Panc1 (cell line): ENCODE results near the gene HOTAIR. TPM values are rescaled to one million over a fixed set of nuclear protein-coding genes. Genes with fewer than 3 reads are reported as not detected.
A peak's percentile ranks its signal among the peaks of the same experiment; 100 is the strongest.

Experiments used
- ATAC-seq: fragments of 200-7000 bp; cut with Tn5 transposase; 2 replicates; pipeline ENCODE4 v1.9.1; 2020; ENCODE audit warnings: mild to moderate bottlenecking, moderate library complexity
- BruUV-seq: library from RNA; stranded (reverse); fragments of 400-500 nt; replicated peaks from 2 replicates; lab custom pipeline; 2021; lab: Mats Ljungman, UMichigan
- CTCF ChIA-PET: fragments of 300-600 bp; sonication (Branson Sonifier 250); formaldehyde crosslinking; loops from one replicate; lab custom pipeline; 2022; ENCODE audit warnings: antibody characterized with exemption; lab: Charles Lee
- POLR2A ChIA-PET: fragments of 300-600 bp; sonication (Branson Sonifier 250); formaldehyde crosslinking; loops from one replicate; lab custom pipeline; 2022; ENCODE audit warnings: antibody characterized with exemption; lab: Charles Lee
- DNase-seq: peaks from one replicate; pipeline ENCODE4 v3.0.0-alpha.2; 2010; ENCODE audit warnings: low read depth, low spot score
- H3K27ac ChIP-seq: 2 replicates; pipeline ENCODE4 v1.5.1; 2011; ENCODE audit warnings: mild to moderate bottlenecking, low read length, inconsistent platforms
- H3K27me3 ChIP-seq: fragments of 200-500 bp; sonication (Bioruptor generic); 2 replicates; pipeline ENCODE4 v1.6.0; 2014; ENCODE audit warnings: low read length, inconsistent platforms; ENCODE audit not compliant: control insufficient read depth, insufficient read depth
- H3K36me3 ChIP-seq: fragments of 200-500 bp; sonication (Bioruptor generic); 2 replicates; pipeline ENCODE4 v1.5.1; 2014; ENCODE audit warnings: inconsistent platforms, mild to moderate bottlenecking, low read length, moderate library complexity; ENCODE audit not compliant: control insufficient read depth, insufficient read depth
- H3K4me1 ChIP-seq: 2 replicates; pipeline ENCODE4 v1.5.1; 2011; ENCODE audit warnings: inconsistent platforms, mild to moderate bottlenecking, low read length, moderate library complexity; ENCODE audit not compliant: control insufficient read depth, insufficient read depth
- H3K4me3 ChIP-seq, 2 experiments: 2 replicates each; pipeline ENCODE4 v1.5.1; 2011 to 2012; ENCODE audit warnings: low read depth in 2 of 2, low read length in 2 of 2, mild to moderate bottlenecking in 2 of 2, inconsistent platforms in 1 of 2, moderate library complexity in 1 of 2
- H3K9me3 ChIP-seq: fragments of 200-500 bp; sonication (Bioruptor generic); 2 replicates; pipeline ENCODE4 v1.5.1; 2014; ENCODE audit warnings: low read depth, mild to moderate bottlenecking, inconsistent platforms, low read length, moderate library complexity; ENCODE audit not compliant: control insufficient read depth, insufficient read depth
- CTCF ChIP-seq: fragments of 450-650 bp; IDR thresholded peaks from 2 replicates; pipeline ENCODE4 v1.5.1; 2017; ENCODE audit warnings: mild to moderate bottlenecking
- POLR2AphosphoS5 ChIP-seq: IDR thresholded peaks from 2 replicates; pipeline ENCODE4 v1.6.1; 2012; ENCODE audit warnings: mild to moderate bottlenecking, low read depth, low read length, moderate library complexity
- REST ChIP-seq, 2 experiments: IDR thresholded peaks; 2 replicates each; pipeline ENCODE4 v1.6.1; 2011 to 2012; ENCODE audit warnings: low read depth in 2 of 2, control low read depth in 1 of 2, low read length in 1 of 2, mild to moderate bottlenecking in 1 of 2, moderate library complexity in 1 of 2; ENCODE audit not compliant: insufficient read depth in 1 of 2
- SIN3A ChIP-seq: IDR thresholded peaks from 2 replicates; pipeline ENCODE4 v1.6.1; 2012; ENCODE audit warnings: low read depth, mild to moderate bottlenecking, low read length, moderate library complexity, borderline replicate concordance; ENCODE audit not compliant: insufficient read depth
- TCF7L2 ChIP-seq: IDR thresholded peaks from 2 replicates; pipeline ENCODE4 v1.6.1; 2011; ENCODE audit warnings: mild to moderate bottlenecking, low read depth, low read length, inconsistent platforms
- in situ Hi-C: cut with HindIII; loops from 2 replicates; pipeline ENCODE4 v1.10.0; 2016; ENCODE audit warnings: low sequenced_read_pairs, low pct_unique_long_range_greater_than_20kb
- intact Hi-C: fragments of 100-400 bp; cut with micrococcal nuclease; formaldehyde crosslinking; loops from one replicate; pipeline ENCODE4 v1.10.0; 2022; ENCODE audit not compliant: unreplicated experiment
- total RNA-seq: library from RNA; stranded (reverse); gene quantifications from one replicate; pipeline ENCODE4 v1.2.1, GENCODE V29; 2021; ENCODE audit not compliant: unreplicated experiment

HOTAIR gene
- total RNA-seq, 1 experiment from 2014 or later, result 31.7 TPM

DNA sequence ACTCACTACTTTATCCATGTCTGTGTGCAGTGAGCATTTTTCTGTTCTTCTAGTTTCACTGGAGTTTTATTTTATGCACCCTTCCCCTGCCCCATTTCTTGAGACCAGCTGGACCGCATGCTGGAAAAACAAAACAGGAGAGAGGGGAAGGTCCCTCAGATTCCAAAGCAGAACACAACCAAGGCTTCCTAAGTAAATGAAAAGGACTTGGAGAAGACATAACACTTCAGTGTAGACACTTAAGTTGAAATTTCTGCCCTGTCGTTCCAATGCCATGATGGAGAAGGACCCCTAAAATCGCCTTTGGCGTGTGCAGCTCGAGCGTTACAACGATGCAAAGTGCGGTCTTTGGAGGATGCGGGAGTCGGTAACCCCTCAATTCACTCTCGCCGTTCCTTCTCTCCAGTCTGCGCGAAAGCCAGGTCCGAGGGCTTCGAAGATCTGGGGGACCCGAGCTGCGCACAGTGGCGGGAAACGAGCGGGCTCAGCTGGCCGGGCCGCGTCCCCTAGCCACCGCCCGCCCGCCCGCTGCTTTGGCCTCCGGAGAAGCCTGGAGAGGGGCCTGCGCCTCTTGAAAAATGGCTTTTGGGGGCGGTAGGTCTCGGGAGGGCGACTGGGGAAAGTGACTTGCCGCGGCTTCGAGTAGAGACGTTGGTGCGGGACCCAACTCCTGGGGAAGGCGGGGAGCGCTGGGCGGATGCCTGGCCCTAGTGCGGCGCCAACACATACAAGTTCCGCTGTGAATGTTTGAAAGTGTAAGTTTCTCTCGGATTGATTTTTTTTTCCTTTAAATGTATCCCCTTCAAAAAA, 47.3 kb downstream of the HOTAIR start:
- intact Hi-C loops, result no loop called here
- ChIA-PET CTCF (interaction anchor here (0.6 kb wide), 1 partner anchor 15 kb away, joined by 3 read pairs; no protein-coding TSS in a partner anchor), POLR2A (no interaction called here)
- H3K9me3 ChIP-seq, result no peaks in the 10 kb centered on the region
- TF ChIP-seq CTCF, result no peak
- TF ChIP-seq POLR2AphosphoS5, result no peak
- TF ChIP-seq TCF7L2, result no peak
- no peak for TF ChIP-seq SIN3A
- TF ChIP-seq REST (IDR thresholded peaks at IDR 0.05; ENCODE audit: insufficient read depth in 1 of 2, low read depth in 2 of 2, low read length in 1 of 2), result no peak
- no peak overlapping the region for H3K27ac ChIP-seq
- H3K4me3 ChIP-seq, result no peak overlapping the region
- H3K4me1 ChIP-seq, result no peaks in the 10 kb centered on the region
- in situ Hi-C loops, result no loop called here
- ATAC-seq (no peak), DNase-seq (no peak)
- H3K36me3 ChIP-seq, result no peaks in the 10 kb centered on the region
- no peaks in the 10 kb centered on the region for H3K27me3 ChIP-seq
- no TSS peak for BruUV-seq

DNA sequence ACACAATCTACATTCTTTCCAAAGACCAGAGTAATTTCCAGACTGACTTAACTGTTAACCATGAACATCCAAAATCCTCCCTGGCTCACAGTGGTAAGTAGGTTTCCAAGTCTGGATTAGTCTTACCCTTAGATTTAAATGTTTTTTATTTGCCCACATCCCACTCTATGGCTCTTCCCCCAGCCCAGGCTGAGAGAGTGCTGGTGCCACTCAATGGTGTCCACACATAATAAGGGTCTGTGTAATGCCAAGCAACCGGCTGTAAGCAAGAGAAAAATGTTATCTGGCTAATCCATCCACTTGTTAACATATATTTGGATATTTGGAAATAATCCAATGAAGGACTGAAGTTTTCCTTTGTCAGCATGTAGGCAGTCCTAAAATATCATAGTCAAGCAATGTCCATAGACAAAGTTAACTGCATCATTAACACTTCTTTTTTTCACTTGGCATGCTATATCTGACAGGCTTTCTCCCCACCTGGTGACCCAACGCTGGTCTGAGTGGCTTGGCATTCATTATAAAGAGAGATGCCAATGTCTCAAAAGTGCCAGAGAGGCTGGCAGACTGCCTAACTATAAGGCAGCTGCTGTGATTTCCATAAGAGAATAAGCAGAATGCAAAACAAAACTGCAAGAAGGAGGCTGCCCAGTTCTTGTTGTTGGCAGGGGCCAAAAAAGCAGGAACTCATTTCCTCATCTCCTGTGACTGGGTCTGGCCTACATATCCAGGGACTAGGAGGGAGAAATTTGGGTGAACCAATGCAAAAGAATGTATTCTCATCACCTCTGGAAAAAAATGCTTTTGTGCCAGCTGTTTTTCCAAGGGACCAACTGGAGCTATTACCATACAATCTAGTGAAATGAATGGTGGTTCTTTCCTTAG, 50.0 kb downstream of the HOTAIR start:
- ATAC-seq, result no peak
- no peak overlapping the region for H3K4me3 ChIP-seq
- no TSS peak for BruUV-seq
- H3K9me3 ChIP-seq, result no peaks in the 10 kb centered on the region
- in situ Hi-C loops, result no loop called here
- POLR2A ChIA-PET, result no interaction called here
- intact Hi-C loops, result no loop called here
- TF ChIP-seq REST (IDR thresholded peaks at IDR 0.05; ENCODE audit: insufficient read depth in 1 of 2, low read depth in 2 of 2, low read length in 1 of 2), result no peak
- no peak for TF ChIP-seq POLR2AphosphoS5
- no peak for TF ChIP-seq CTCF
- no peak for TF ChIP-seq SIN3A
- no peak for TF ChIP-seq TCF7L2
- H3K36me3 ChIP-seq, result no peaks in the 10 kb centered on the region
- H3K27ac ChIP-seq, result peak overlapping the region; percentile 39; the same call in 1 of the 2 replicates
- no peaks in the 10 kb centered on the region for H3K4me1 ChIP-seq
- DNase-seq, result no peak
- no peaks in the 10 kb centered on the region for H3K27me3 ChIP-seq
- CTCF ChIA-PET, result interaction anchor here (0.6 kb wide), 2 partner anchors 17 to 94 kb away, joined by 3 to 5 read pairs; no protein-coding TSS in a partner anchor
